Adrenal gland (tissue), 12 donors: ENCODE measurements around the gene NOM1. TPM values are rescaled to one million over a fixed set of nuclear protein-coding genes. Genes with fewer than 3 reads are reported as not detected.
A peak's percentile ranks its signal among the peaks of the same experiment; 100 is the strongest.
"Not testable (repeated sequence)": the region's sequence is repeated elsewhere in the genome, so short reads cannot be mapped to it uniquely, and the experiment has no call there.

Source experiments
- DNase-seq, 7 donors: peaks; one replicate each; pipeline ENCODE4 v3.0.0-alpha.2; 2019 to 2020
- H3K27ac ChIP-seq, 5 donors: fragments of 200-600 bp; sonication (generic) in 4 of 5; 1 replicate in 3 of 5; 2 replicates in 2 of 5; pipeline versions ENCODE4 v1.5.1 to v1.8.0; 2016 to 2020; ENCODE audit warnings: mild to moderate bottlenecking in 1 of 5
- H3K27me3 ChIP-seq: fragments of 200-600 bp; 2 replicates; pipeline ENCODE4 v1.8.0; 2021
- H3K36me3 ChIP-seq, 2 donors: fragments of 200-600 bp; replicated peaks in 1 of 2; 1 replicate in 1 of 2; 2 replicates in 1 of 2; pipeline versions ENCODE4 v1.5.1 to v1.8.0; 2018 to 2022
- H3K4me1 ChIP-seq, 2 donors: fragments of 200-600 bp; replicated peaks in 1 of 2; 1 replicate in 1 of 2; 2 replicates in 1 of 2; pipeline versions ENCODE4 v1.5.1 to v1.8.0; 2018 to 2021
- H3K4me3 ChIP-seq, 4 donors: fragments of 200-600 bp; sonication (generic) in 3 of 4; one replicate each; pipeline ENCODE4 v1.5.1; 2016 to 2018
- H3K9me3 ChIP-seq, 3 donors: fragments of 200-600 bp; sonication (generic) in 1 of 3; replicated peaks in 1 of 3; 1 replicate in 2 of 3; 2 replicates in 1 of 3; pipeline versions ENCODE4 v1.5.1 to v1.8.0; 2016 to 2021
- CTCF ChIP-seq, 6 experiments: fragments of 450-650 bp in 4 of 6; fragments of 200-600 bp in 2 of 6; sonication (generic) in 1 of 6; IDR thresholded peaks; 1 replicate in 5 of 6; 2 replicates in 1 of 6; pipeline versions ENCODE4 v1.5.1 to v1.8.0; 2016 to 2021; ENCODE audit warnings: antibody characterized with exemption in 6 of 6, mild to moderate bottlenecking in 2 of 6, moderate library complexity in 1 of 6
- POLR2A ChIP-seq, 2 donors: fragments of 450-650 bp; IDR thresholded peaks; one replicate each; pipeline ENCODE4 v1.6.1; 2017; ENCODE audit warnings: antibody characterized with exemption in 2 of 2, mild to moderate bottlenecking in 2 of 2, moderate library complexity in 1 of 2
- WGBS, 4 donors: extraction: QIAGEN DNeasy Blood & Tissue Kit in 2 of 4; methylation state at CpG; one replicate each; pipeline versions ENCODE4 v1.1.5 to v1.1.7; 2013 to 2017; 5-methylcytosine and 5-hydroxymethylcytosine counted together
- intact Hi-C, 2 donors: fragments of 100-400 bp; cut with DNase I; formaldehyde crosslinking; loops; one replicate each; pipeline versions ENCODE4 v1.14.1 to v1.15.0; 2022 to 2023
- polyA plus RNA-seq, 3 donors: library from polyadenylated mRNA; stranded (reverse); fragments of 200-250 nt in 2 of 3; fragments of 350-450 nt in 1 of 3; fragmentation: Illumina TruSeq in 1 of 3; extraction: RNeasy Lipid Tissue Mini Kit (QIAGEN cat#74804) in 1 of 3; gene quantifications; one replicate each; pipeline ENCODE4 v1.2.3, GENCODE V29; 2013 to 2014
- total RNA-seq, 9 donors: library from RNA; depleted of rRNA in 4 of 9; stranded (reverse); fragments of >200 nt in 4 of 9; fragments of 120-200 nt in 1 of 9; fragmentation: NEBNext Ultra II Directional in 1 of 9; extraction: Animal tissue kit (Norgen Biotek cat#: 25700) in 1 of 9; gene quantifications; one replicate each; pipeline versions ENCODE4 v1.1.0 to v1.2.4, GENCODE V29; 2013 to 2023
- donor health status: healthy with polysubstance abuse.
- donor health status: Bipolar disorder and iron deficiency.
- donor health status: DM: yes; HTN: yes; CAD: no.
- donor health status: DM: no; HTN: no; CAD: no.
- donor health status: DM: no; HTN: no; CAD: no.
- donor health status: DM: yes; HTN: yes; CAD: no.

NOM1 gene
- total and polyA plus RNA-seq, 12 donors: 5.6 to 19.8 (median 14.6) TPM

- no peaks in the 10 kb centered on the region for H3K27me3 ChIP-seq
- TF ChIP-seq CTCF (IDR thresholded peaks at IDR 0.05) (no peak), POLR2A (IDR thresholded peaks at IDR 0.05) (no peak)
- H3K36me3 ChIP-seq: peaks cover 0 to under 1% of the 10 kb centered on the region in 2 donors
- H3K4me1 ChIP-seq: peaks cover 11 to 18% of the 10 kb centered on the region in 2 donors
- 60 to 66% (median 62%) methylated on average over 11 to 12 of the region's 12 CpGs for WGBS, 4 donors
- H3K9me3 ChIP-seq: no peaks in the 10 kb centered on the region
- no peak overlapping the region for H3K27ac ChIP-seq
- H3K4me3 ChIP-seq: no peak overlapping the region
- intact Hi-C loops: no loop called here
- no peak for DNase-seq
These were observed 2.2 kb upstream of the NOM1 start for GRCh38 chr7:156947120-156947843.

GRCh38 chr7:156948361-156948760, 1.2 kb upstream of the NOM1 start:
- 75 to 83% (median 79%) methylated on average over 12 of the region's 12 CpGs for WGBS, 4 donors
- Histone ChIP-seq H3K27me3 (no peaks in the 10 kb centered on the region), H3K36me3 (peaks cover 0 to 11% of the 10 kb centered on the region in 2 donors), H3K9me3 (no peaks in the 10 kb centered on the region), H3K27ac (no peak overlapping the region), H3K4me3 (peak overlapping the region in 1 of 4 donors; percentile 94), H3K4me1 (peaks cover 11 to 18% of the 10 kb centered on the region in 2 donors)
- TF ChIP-seq CTCF (IDR thresholded peaks at IDR 0.05) (no peak), POLR2A (IDR thresholded peaks at IDR 0.05) (no peak)
- intact Hi-C loops: no loop called here
- no peak for DNase-seq

GRCh38 chr7:156950381-156950858, 908 bp downstream of the NOM1 start:
- Histone ChIP-seq H3K4me1 (peaks cover 11 to 18% of the 10 kb centered on the region in 2 donors), H3K27me3 (no peaks in the 10 kb centered on the region), H3K27ac (peak overlapping the region in 4 of 5 donors; percentile 2 to 71 (median 53)), H3K9me3 (no peaks in the 10 kb centered on the region), H3K36me3 (peaks cover 0 to 30% of the 10 kb centered on the region in 2 donors), H3K4me3 (peak overlapping the region; percentile 59 to 94 (median 90))
- 1 to 2% (median 1%) methylated on average over 21 of the region's 21 CpGs for WGBS, 4 donors
- no peak for DNase-seq
- intact Hi-C loops: loop anchor here in 1 of 2 donors (10.0 kb wide), 1 partner anchor 184 kb away; the partner anchor contains the start of gene UBE3C
- TF ChIP-seq CTCF (IDR thresholded peaks at IDR 0.05) (peak in 1 of 6 experiments; percentile 8), POLR2A (IDR thresholded peaks at IDR 0.05) (peak in 1 of 2 donors; percentile 6)

GRCh38 chr7:156953215-156953614, 3.7 kb downstream of the NOM1 start:
- intact Hi-C loops: loop anchor here in 1 of 2 donors (10.0 kb wide), 1 partner anchor 182 kb away; the partner anchor contains the start of gene UBE3C
- H3K4me3 ChIP-seq, H3K9me3 ChIP-seq, H3K27me3 ChIP-seq, H3K27ac ChIP-seq, DNase-seq: not testable (repeated sequence)
- 61 to 72% (median 68%) methylated on average over 11 to 12 of the region's 12 CpGs for WGBS, 4 donors
- H3K4me1 ChIP-seq: peaks cover 11 to 18% of the 10 kb centered on the region in 2 donors
- H3K36me3 ChIP-seq: peaks cover 0 to 52% of the 10 kb centered on the region in 2 donors
